Measurements from ENCODE around the gene OR2B6. TPM values are rescaled to one million over a fixed set of nuclear protein-coding genes. Genes with fewer than 3 reads are reported as not detected.

The OR2B6 gene
- total and polyA plus RNA-seq, 2 of the 13 experiments (the other 11 are each of a cell fraction or from before 2014, with no cell fraction given), result 1.2 TPM; not detected in 1

DNA sequence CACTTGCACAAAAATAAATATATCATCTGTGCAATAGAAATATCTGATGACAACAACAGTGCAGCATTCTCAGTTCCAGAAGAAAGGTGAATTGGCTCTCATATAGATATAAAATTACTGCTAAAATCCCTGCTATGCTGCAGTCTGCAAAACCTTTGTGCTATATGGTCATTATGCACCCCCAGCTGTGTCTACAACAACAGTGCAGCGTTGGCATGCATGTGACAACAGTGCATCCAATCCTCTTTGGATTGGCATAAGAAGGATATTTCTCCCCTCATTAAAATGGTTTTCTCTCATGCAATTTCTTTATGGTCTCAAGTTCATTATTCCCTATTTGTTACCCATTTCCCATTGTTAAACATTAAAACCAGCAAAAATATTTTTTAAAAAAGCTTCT is 23.1 kb downstream of the OR2B6 start:
- Histone ChIP-seq H3K4me2 (ENCODE audit: low read depth, low read length) (no peak overlapping the region), H3K79me2 (ENCODE audit: insufficient read depth, low read length) (no peaks in the 10 kb centered on the region), H3K9me3 (ENCODE audit: low read length) (no peaks in the 10 kb centered on the region), H4K20me1 (ENCODE audit: insufficient read depth, low read length) (no peaks in the 10 kb centered on the region), H3K27me3 (ENCODE audit: control insufficient read depth in 1 of 2, insufficient read depth in 2 of 2, low read length in 2 of 2) (no peaks in the 10 kb centered on the region), H3K27ac (ENCODE audit: extremely low read length, insufficient read depth, low read length) (no peak overlapping the region), H2AFZ (ENCODE audit: low read length) (no peak overlapping the region), H3K4me1 (ENCODE audit: insufficient read depth, low read length) (no peaks in the 10 kb centered on the region), H3K4me3 (replicated peaks in 1 of 3; ENCODE audit: insufficient read depth in 1 of 3, low read depth in 2 of 3, low read length in 3 of 3) (no peak overlapping the region), H3K36me3 (replicated peaks in 1 of 2; ENCODE audit: control insufficient read depth in 1 of 2, insufficient read depth in 2 of 2, low read length in 2 of 2) (no peaks in the 10 kb centered on the region), H3K9ac (ENCODE audit: insufficient read depth, low read depth, low read length) (no peak overlapping the region)
- intact Hi-C loops (cut with micrococcal nuclease; ENCODE audit: unreplicated experiment), result no loop called here
- 0% methylated on average over 1 of the region's 1 CpG for WGBS (ENCODE audit: low lambda C conversion rate)
- BruUV-seq (replicated peaks), result no TSS peak
- FAIRE-seq, result no peak
- ATAC-seq, result no peak
- in situ Hi-C loops (cut with HindIII; ENCODE audit: extremely low pct_ligation_motif_present, low pct_unique_long_range_greater_than_20kb), result no loop called here
- no peak for DNase-seq (ENCODE audit: low spot score)
- CTCF ChIA-PET (ENCODE audit: low intra/inter-chr PET ratio, low total read pairs), result no interaction called here
- POLR2A ChIA-PET, result no interaction called here
- no peak for TF ChIP-seq ZNF34 (CRISPR knock-in tag; IDR thresholded peaks at IDR 0.05; ENCODE audit: borderline replicate concordance)
- TF ChIP-seq KIAA2018 (CRISPR knock-in tag; IDR thresholded peaks at IDR 0.05; ENCODE audit: borderline replicate concordance), result no peak
- TF ChIP-seq, protein P1, sequence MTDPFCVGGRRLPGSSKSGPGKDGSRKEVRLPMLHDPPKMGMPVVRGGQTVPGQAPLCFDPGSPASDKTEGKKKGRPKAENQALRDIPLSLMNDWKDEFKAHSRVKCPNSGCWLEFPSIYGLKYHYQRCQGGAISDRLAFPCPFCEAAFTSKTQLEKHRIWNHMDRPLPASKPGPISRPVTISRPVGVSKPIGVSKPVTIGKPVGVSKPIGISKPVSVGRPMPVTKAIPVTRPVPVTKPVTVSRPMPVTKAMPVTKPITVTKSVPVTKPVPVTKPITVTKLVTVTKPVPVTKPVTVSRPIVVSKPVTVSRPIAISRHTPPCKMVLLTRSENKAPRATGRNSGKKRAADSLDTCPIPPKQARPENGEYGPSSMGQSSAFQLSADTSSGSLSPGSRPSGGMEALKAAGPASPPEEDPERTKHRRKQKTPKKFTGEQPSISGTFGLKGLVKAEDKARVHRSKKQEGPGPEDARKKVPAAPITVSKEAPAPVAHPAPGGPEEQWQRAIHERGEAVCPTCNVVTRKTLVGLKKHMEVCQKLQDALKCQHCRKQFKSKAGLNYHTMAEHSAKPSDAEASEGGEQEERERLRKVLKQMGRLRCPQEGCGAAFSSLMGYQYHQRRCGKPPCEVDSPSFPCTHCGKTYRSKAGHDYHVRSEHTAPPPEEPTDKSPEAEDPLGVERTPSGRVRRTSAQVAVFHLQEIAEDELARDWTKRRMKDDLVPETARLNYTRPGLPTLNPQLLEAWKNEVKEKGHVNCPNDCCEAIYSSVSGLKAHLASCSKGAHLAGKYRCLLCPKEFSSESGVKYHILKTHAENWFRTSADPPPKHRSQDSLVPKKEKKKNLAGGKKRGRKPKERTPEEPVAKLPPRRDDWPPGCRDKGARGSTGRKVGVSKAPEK (CRISPR knock-in tag; IDR thresholded peaks at IDR 0.05; ENCODE audit: borderline replicate concordance), result no peak
- no peak for TF ChIP-seq ZNF44 (CRISPR knock-in tag; IDR thresholded peaks at IDR 0.05)
- no peak for TF ChIP-seq ZNF768 (CRISPR knock-in tag; IDR thresholded peaks at IDR 0.05)
- TF ChIP-seq ZNF296 (CRISPR knock-in tag; conservative IDR thresholded peaks at IDR 0.05), result no peak
- no peak for TF ChIP-seq ZNF282 (IDR thresholded peaks at IDR 0.05; ENCODE audit: partially characterized antibody)
- TF ChIP-seq MYC (CRISPR knock-in tag; IDR thresholded peaks at IDR 0.05; ENCODE audit: borderline replicate concordance), result no peak
- TF ChIP-seq ZXDC (CRISPR knock-in tag; IDR thresholded peaks at IDR 0.05), result no peak
- TF ChIP-seq ZNF143 (CRISPR knock-in tag; IDR thresholded peaks at IDR 0.05), result no peak
- no peak for TF ChIP-seq ZNF879 (CRISPR knock-in tag; IDR thresholded peaks at IDR 0.05)
- no peak for TF ChIP-seq GTF3A (CRISPR knock-in tag; conservative IDR thresholded peaks at IDR 0.05)
